ENCODE data around the gene AP1B1. TPM values are rescaled to one million over a fixed set of nuclear protein-coding genes. Genes with fewer than 3 reads are reported as not detected.
A peak's percentile ranks its signal among the peaks of the same experiment; 100 is the strongest.
"Not testable (repeated sequence)": the region's sequence is repeated elsewhere in the genome, so short reads cannot be mapped to it uniquely, and the experiment has no call there.

AP1B1 gene
- total RNA-seq, 2 experiments from 2014 or later, result 56.6 to 59.9 TPM

DNA sequence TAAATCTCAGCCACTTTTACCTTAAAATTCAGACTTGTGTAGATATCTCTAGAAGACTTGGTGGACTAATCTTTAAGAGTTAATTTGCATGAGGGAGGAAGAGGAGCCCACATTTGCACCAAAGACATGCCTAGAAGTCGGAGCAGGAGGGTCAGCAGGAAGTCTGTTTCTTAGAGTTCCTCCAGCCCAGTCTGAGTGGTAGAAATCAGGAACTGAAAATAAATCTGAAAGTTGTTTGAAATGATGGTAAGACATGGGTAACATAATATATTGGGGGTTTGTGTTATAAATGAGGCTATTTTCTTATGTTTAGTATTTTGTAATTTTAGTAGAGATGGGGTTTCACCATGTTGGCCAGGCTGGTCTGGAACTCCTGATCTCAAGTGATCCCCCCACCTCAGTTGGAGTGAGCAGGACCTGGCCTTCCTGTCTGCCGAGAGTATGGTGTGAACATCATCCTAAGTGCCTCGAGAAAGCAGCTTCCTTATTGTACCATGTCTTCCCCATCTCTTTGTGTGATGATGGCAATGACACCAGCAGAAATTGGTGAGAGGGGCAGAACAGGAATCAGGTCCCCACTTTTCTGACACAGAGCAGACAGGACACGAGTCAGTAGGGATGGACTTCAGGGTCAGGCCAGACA, 23.3 kb upstream of the AP1B1 start:
- CTCF ChIA-PET, result interaction anchor here (0.6 kb wide), 1 partner anchor 25 kb away, joined by 3 read pairs; no protein-coding TSS in a partner anchor
- POLR2A ChIA-PET; H3K9me3 Mint-ChIP-seq (ENCODE audit: low read depth); H3K4me3 Mint-ChIP-seq; DNase-seq; intact Hi-C loops (cut with DNase I, micrococcal nuclease); H3K27me3 Mint-ChIP-seq; H3K36me3 Mint-ChIP-seq (ENCODE audit: low read depth); ATAC-seq; H3K27ac Mint-ChIP-seq: not testable (repeated sequence)
- peaks cover 22% of the 10 kb centered on the region for H3K4me1 Mint-ChIP-seq

DNA sequence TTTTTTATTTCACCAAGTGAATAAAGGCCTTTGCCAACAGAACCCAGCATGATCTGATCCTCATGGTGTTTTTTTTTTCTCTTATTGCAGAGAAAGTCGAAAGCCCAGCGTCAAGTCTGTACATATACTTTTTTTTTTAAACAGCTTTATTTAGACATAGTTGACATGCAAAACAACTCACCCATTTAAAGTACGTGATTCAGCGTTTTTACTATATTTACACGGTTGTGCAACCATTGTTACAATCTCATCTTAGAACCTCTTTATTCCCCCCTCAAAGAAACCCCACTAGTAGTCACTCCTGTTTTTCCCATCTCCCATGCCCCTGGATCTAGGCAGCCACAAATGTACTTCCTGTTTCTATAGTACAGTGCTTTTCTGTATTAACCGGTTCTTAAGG, 20.6 kb upstream of the AP1B1 start:
- no peak overlapping the region for H3K27ac Mint-ChIP-seq
- CTCF ChIA-PET, result no interaction called here
- no peak for ATAC-seq
- DNase-seq, result no peak
- H3K4me1 Mint-ChIP-seq, result peaks cover 2% of the 10 kb centered on the region
- intact Hi-C loops (cut with DNase I, micrococcal nuclease), result no loop called here
- POLR2A ChIA-PET, result no interaction called here
- no peaks in the 10 kb centered on the region for H3K27me3 Mint-ChIP-seq
- no peak overlapping the region for H3K4me3 Mint-ChIP-seq
- H3K36me3 Mint-ChIP-seq (ENCODE audit: low read depth), result no peaks in the 10 kb centered on the region
- H3K9me3 Mint-ChIP-seq (ENCODE audit: low read depth), result no peaks in the 10 kb centered on the region

DNA sequence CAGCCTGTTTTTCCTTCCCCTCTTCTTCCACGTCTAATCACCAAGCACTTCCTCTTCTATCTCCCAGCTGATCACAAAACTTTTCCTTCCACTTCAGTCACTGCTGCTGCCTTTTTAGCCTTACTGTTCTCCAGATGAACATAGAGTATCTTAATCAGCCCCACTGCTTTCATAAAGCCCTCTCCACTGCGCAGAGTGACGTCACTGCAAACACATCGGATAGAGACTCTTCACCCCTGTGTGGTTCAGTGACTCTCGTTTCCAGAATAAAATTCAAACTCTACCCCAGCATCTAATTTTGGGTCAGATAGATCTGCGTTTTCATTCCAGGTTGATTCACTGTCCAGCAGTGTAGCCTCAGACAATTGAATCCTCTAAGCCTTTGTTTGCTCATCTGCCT, 13.2 kb upstream of the AP1B1 start:
- H3K36me3 Mint-ChIP-seq (ENCODE audit: low read depth); H3K4me3 Mint-ChIP-seq; POLR2A ChIA-PET; H3K27me3 Mint-ChIP-seq; H3K27ac Mint-ChIP-seq; CTCF ChIA-PET; H3K9me3 Mint-ChIP-seq (ENCODE audit: low read depth); ATAC-seq; H3K4me1 Mint-ChIP-seq; intact Hi-C loops (cut with DNase I, micrococcal nuclease); DNase-seq: not testable (repeated sequence)

DNA sequence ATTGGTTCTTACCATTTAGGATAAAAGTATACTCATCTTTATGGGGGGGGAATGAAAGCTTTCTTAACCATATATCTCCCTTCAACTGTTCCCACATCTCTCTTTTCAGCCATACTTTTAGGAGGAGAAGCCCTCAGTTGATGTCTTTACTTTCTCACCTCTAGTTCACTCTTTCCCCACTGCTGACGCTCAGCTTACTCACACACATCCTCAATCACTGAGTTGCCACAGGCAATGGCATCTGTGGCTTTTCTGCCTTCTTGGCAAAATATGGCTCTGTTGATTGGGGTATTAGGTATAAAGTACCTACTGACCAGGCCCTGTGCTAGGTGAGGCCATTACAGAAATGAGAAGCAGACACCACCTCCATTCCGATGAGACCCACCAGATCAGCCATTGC, 12.2 kb upstream of the AP1B1 start:
- Mint-ChIP-seq H3K9me3 (ENCODE audit: low read depth) (no peaks in the 10 kb centered on the region), H3K27me3 (no peaks in the 10 kb centered on the region), H3K4me3 (no peak overlapping the region), H3K4me1 (no peaks in the 10 kb centered on the region), H3K36me3 (ENCODE audit: low read depth) (no peaks in the 10 kb centered on the region), H3K27ac (no peak overlapping the region)
- ChIA-PET CTCF (interaction anchor here (0.5 kb wide), 1 partner anchor 931 kb away, joined by 3 read pairs; no protein-coding TSS in a partner anchor), POLR2A (no interaction called here)
- DNase-seq (no peak), ATAC-seq (no peak)
- intact Hi-C loops (cut with DNase I, micrococcal nuclease), result no loop called here

DNA sequence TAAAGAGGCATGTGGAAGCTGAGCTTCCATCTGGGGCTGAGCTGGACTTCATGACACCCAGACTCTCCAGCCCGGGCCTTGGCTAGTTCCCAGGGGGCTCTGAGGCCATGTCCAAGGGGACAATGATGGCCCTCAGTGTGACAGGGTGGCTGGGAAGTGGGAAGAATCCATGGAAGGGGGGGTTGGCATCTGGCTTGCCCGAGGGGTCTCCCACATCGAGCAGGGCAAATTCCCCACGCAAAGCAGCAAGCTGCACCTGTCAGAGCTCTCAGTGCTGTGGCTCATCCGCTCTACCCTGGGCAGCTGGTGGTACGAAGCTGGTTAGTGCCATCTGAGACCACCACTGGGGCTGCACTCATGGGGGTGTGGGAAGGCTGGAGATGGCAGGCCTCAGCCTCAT, 9.4 kb upstream of the AP1B1 start:
- H3K27ac Mint-ChIP-seq, result no peak overlapping the region
- H3K27me3 Mint-ChIP-seq, result no peaks in the 10 kb centered on the region
- ATAC-seq (no peak), DNase-seq (no peak)
- peaks cover 2% of the 10 kb centered on the region for H3K4me1 Mint-ChIP-seq
- ChIA-PET CTCF (no interaction called here), POLR2A (no interaction called here)
- no peaks in the 10 kb centered on the region for H3K36me3 Mint-ChIP-seq (ENCODE audit: low read depth)
- no peaks in the 10 kb centered on the region for H3K9me3 Mint-ChIP-seq (ENCODE audit: low read depth)
- intact Hi-C loops (cut with DNase I, micrococcal nuclease), result loop anchor here in 1 of 2 experiments (10.0 kb wide), 1 partner anchor 127 kb away; no protein-coding TSS in a partner anchor
- H3K4me3 Mint-ChIP-seq, result no peak overlapping the region

DNA sequence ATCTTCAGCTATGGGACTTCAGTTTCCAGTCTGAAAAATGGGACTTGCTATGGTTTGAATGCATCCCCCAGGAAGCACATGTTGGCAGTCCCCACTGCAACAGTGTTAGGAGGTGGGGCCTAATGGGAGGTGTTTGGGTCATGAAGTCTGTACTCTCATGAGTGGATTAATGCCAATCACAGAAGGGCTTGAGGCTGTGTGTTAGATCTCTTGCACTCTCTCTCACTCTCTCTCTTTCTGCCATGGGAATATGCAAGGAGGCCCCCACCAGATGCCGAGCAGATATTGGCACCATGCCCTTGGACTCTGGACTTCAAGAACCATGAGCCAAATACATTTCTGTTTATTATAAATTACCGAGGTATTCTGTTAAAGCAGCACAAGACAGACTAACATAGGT, 7.8 kb upstream of the AP1B1 start:
- ChIA-PET POLR2A (no interaction called here), CTCF (interaction anchor here (0.7 to 1.5 kb wide), 5 partner anchors 59 to 293 kb away, joined by 3 to 4 read pairs (median 3); no protein-coding TSS in a partner anchor)
- DNase-seq, result no peak

DNA sequence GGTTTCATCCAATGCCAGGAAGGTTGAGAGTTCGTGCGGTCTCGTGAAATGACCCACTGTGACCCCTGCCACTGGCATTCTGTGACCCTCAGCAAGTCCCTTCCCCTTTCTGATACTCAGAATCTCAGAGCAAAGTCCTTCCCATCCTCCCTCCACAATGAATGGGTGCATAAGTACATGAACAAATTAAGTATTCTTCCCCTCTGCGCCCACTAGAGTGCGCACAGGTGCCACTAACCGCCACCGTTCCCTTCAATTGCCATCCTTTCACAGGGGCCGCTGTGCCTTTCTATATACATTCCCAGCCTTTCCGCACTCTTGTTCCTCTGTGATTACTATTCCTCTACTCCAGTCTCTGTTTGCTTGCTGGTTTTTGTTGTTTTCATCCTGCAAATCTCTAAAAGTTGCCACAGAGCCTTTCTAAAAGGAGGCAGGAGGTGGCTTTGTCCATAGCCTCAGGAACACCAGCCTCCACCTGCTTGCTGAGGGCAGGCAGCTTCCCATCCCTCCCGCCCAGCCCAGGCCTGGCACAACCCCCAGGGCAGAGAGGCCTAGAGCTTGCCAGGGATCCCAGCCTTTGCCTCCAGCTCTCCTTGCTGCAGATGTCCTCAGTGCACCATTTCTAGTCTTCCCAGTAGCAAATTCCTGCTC, 6.7 kb upstream of the AP1B1 start:
- ATAC-seq (peak; percentile 97), DNase-seq (peak; percentile 82)
- ChIA-PET CTCF (interaction anchor here (0.6 to 1.5 kb wide), 7 partner anchors 28 to 294 kb away, joined by 3 to 4 read pairs (median 3); no protein-coding TSS in a partner anchor), POLR2A (no interaction called here)
- Mint-ChIP-seq H3K4me3 (no peak overlapping the region), H3K27ac (no peak overlapping the region), H3K36me3 (ENCODE audit: low read depth) (no peaks in the 10 kb centered on the region), H3K27me3 (no peaks in the 10 kb centered on the region), H3K9me3 (ENCODE audit: low read depth) (no peaks in the 10 kb centered on the region), H3K4me1 (peaks cover 2% of the 10 kb centered on the region)
- intact Hi-C loops (cut with DNase I, micrococcal nuclease), result loop anchor here (1.0 to 10.0 kb wide), 3 partner anchors 75 to 130 kb away; no protein-coding TSS in a partner anchor

More for the DNA sequence above, 7.8 kb upstream of the AP1B1 start:
- ATAC-seq, result no peak
- no peak overlapping the region for H3K4me3 Mint-ChIP-seq
- intact Hi-C loops (cut with DNase I, micrococcal nuclease), result loop anchor here in 1 of 2 experiments (10.0 kb wide), 1 partner anchor 129 kb away; no protein-coding TSS in a partner anchor
- peaks cover 2% of the 10 kb centered on the region for H3K4me1 Mint-ChIP-seq
- no peak overlapping the region for H3K27ac Mint-ChIP-seq
- no peaks in the 10 kb centered on the region for H3K9me3 Mint-ChIP-seq (ENCODE audit: low read depth)
- H3K36me3 Mint-ChIP-seq (ENCODE audit: low read depth), result no peaks in the 10 kb centered on the region
- H3K27me3 Mint-ChIP-seq, result no peaks in the 10 kb centered on the region

DNA sequence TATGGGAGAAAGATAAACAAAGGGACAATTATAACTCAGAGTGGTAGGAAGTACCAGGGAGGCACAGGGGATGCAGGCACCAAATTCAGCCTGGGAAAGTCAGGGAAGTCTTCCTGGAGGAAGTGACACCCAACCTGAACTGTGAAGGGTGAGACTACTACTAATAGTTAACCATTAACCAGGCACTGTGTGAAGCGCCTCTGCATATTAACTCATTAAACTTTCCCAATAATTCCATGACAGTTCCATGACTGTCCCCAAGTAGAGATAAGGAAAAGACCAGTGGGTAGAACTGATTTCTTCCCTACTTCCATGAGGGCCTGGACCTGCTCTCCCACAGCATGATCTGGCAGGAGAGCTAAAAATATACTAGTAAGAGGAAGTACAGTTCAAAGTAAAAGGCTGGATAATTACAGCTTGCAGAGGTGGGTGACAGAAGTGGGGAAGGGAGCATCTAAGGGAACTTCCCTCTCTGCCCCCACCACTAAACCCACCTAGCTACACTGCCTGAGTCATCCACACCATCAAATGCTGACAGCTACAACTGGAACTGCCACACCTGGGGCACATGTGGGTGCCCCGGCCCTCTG, 4.7 kb upstream of the AP1B1 start:
- H3K27ac Mint-ChIP-seq, result peak overlapping the region; percentile 29
- no peaks in the 10 kb centered on the region for H3K9me3 Mint-ChIP-seq (ENCODE audit: low read depth)
- intact Hi-C loops (cut with DNase I, micrococcal nuclease), result loop anchor here in 1 of 2 experiments (10.0 kb wide), 1 partner anchor 132 kb away; no protein-coding TSS in a partner anchor
- H3K27me3 Mint-ChIP-seq, result no peaks in the 10 kb centered on the region
- H3K4me1 Mint-ChIP-seq, result peaks cover 3% of the 10 kb centered on the region
- ATAC-seq (no peak), DNase-seq (no peak)
- ChIA-PET POLR2A (no interaction called here), CTCF (interaction anchor here (0.5 to 1.1 kb wide), 3 partner anchors 76 to 232 kb away, joined by 3 read pairs; no protein-coding TSS in a partner anchor)
- no peak overlapping the region for H3K4me3 Mint-ChIP-seq
- no peaks in the 10 kb centered on the region for H3K36me3 Mint-ChIP-seq (ENCODE audit: low read depth)

DNA sequence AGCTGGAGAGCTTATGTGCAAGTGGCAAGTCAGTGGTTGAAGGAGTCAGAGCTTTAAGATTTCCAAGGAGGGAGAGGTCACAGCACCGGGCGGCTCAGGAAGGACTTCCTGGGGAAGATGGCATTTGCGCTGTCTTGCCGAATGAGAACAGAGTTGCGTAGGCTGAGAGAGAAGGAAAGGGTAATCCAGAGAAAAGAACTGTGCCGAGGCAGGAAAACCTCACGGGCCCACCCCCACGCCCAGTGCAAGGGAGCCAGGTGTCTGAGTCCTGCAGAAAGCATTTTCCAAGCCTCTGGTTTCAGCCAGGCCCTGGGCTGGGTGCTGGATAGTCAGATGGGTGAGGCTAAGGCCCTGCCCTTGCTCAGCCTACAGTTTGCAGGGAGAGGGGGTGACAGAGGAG, 3.2 kb upstream of the AP1B1 start:
- no peak for DNase-seq
- no peak overlapping the region for H3K4me3 Mint-ChIP-seq
- intact Hi-C loops (cut with DNase I, micrococcal nuclease), result loop anchor here in 1 of 2 experiments (10.0 kb wide), 1 partner anchor 133 kb away; no protein-coding TSS in a partner anchor
- H3K4me1 Mint-ChIP-seq, result peaks cover 13% of the 10 kb centered on the region
- H3K27ac Mint-ChIP-seq, result no peak overlapping the region
- H3K27me3 Mint-ChIP-seq, result no peaks in the 10 kb centered on the region
- no peak for ATAC-seq
- CTCF ChIA-PET, result interaction anchor here (0.6 kb wide), 1 partner anchor 76 kb away, joined by 4 read pairs; no protein-coding TSS in a partner anchor
- H3K9me3 Mint-ChIP-seq (ENCODE audit: low read depth), result no peaks in the 10 kb centered on the region
- POLR2A ChIA-PET, result no interaction called here
- no peaks in the 10 kb centered on the region for H3K36me3 Mint-ChIP-seq (ENCODE audit: low read depth)

DNA sequence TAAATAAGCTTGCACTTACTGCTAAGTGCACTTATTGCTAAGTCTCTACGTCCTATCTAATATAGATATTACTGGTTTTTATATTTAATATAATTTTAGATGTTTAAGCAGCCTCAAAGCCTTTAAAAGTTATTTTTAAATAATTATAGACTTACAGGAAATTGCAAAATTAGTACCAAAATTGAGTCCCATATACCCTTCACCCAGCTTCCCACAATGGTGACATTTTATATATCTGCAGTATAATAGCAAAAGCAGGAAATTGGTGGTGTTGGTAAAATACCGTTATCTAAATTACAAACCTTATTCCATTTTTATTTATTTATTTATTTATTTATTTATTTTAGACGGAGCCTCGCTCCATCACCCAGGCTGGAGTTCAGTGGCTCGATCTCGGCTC, 1.9 kb upstream of the AP1B1 start:
- peaks cover under 1% of the 10 kb centered on the region for H3K36me3 Mint-ChIP-seq (ENCODE audit: low read depth)
- POLR2A ChIA-PET, result interaction anchor here (0.7 kb wide), 1 partner anchor 26 kb away, joined by 5 read pairs; no protein-coding TSS in a partner anchor

DNA sequence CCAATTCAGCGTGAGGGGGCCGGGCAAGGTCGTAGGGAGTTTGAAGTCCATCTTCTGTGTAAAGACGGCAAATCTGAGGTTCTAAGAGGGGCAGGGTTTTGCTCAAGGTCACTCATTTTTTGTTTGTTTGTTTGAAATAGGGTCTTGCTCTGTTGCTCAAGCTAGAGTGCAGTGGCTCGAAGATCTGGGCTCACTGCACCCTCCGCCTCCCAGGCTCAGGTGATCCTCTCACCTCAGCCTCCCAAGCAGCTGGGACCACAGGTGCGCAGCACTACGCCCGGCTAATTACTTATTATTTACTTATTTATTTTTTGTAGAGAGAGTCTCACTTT, 355 bp upstream of the AP1B1 start:
- peak; percentile 13 for ATAC-seq
- peaks cover 4% of the 10 kb centered on the region for H3K36me3 Mint-ChIP-seq (ENCODE audit: low read depth)
- peak overlapping the region; percentile 87 for H3K4me3 Mint-ChIP-seq
- DNase-seq, result no peak
- H3K4me1 Mint-ChIP-seq, result peaks cover 30% of the 10 kb centered on the region
- POLR2A ChIA-PET, result interaction anchor here (0.6 to 0.8 kb wide), 2 partner anchors 115 to 165 kb away, joined by 5 to 7 read pairs; partner anchors contain the start of gene THOC5
- H3K27ac Mint-ChIP-seq, result peak overlapping the region; percentile 83
- H3K9me3 Mint-ChIP-seq (ENCODE audit: low read depth), result no peaks in the 10 kb centered on the region
- no peaks in the 10 kb centered on the region for H3K27me3 Mint-ChIP-seq
- intact Hi-C loops (cut with DNase I, micrococcal nuclease), result loop anchor here (1.0 to 10.0 kb wide), 10 partner anchors 27 to 646 kb away; partner anchors contain the start of genes UQCR10 (in 2 of the 2), ZMAT5 (in 2 of the 2), ASCC2 (in 1 of the 2) and CHEK2 (in 1 of the 2)
- CTCF ChIA-PET, result interaction anchor here (0.7 to 1.4 kb wide), 3 partner anchors 18 to 82 kb away, joined by 3 to 5 read pairs (median 4); no protein-coding TSS in a partner anchor

More for the DNA sequence above, 1.9 kb upstream of the AP1B1 start:
- DNase-seq, result no peak
- Mint-ChIP-seq H3K27ac (no peak overlapping the region), H3K4me3 (no peak overlapping the region), H3K4me1 (peaks cover 22% of the 10 kb centered on the region), H3K9me3 (ENCODE audit: low read depth) (no peaks in the 10 kb centered on the region), H3K27me3 (no peaks in the 10 kb centered on the region)
- ATAC-seq, result no peak
- CTCF ChIA-PET, result interaction anchor here (0.6 kb wide), 1 partner anchor 42 kb away, joined by 3 read pairs; no protein-coding TSS in a partner anchor
- intact Hi-C loops (cut with DNase I, micrococcal nuclease), result loop anchor here in 1 of 2 experiments (10.0 kb wide), 1 partner anchor 135 kb away; no protein-coding TSS in a partner anchor

All from activated CD4-positive, alpha-beta T cell treated with anti-CD3 and anti-CD28 coated beads for 36 hours (primary cell).